GM18502 (cell line): ENCODE results near the gene MRC1.
"Not testable (repeated sequence)": the region's sequence is repeated elsewhere in the genome, so short reads cannot be mapped to it uniquely, and the experiment has no call there.

Source experiments
- ATAC-seq: cut with Tn5 transposase; IDR thresholded peaks from one replicate; pipeline ENCODE4 v1.9.1; 2021; ENCODE audit warnings: mild to moderate bottlenecking; ENCODE audit not compliant: unreplicated experiment, poor library complexity

Gene MRC1

DNA sequence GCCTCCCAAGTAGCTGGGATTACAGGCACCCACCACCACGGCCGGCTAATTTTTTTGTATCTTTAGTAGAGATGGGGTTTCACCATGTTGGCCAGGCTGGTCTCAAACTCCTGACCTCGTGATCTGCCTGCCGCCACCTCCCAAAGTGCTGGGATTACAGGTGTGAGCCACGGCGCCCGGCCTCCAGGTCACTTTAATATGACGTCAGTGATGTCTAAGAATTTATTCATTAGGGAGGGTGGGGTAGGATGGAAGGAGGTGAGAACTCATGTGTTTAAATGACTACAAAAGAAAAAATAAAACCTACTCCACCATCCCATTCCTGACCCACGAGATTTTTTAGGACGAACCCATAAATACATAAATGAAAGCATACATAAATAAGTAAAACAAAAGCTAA lies 145.2 kb downstream of the MRC1 start:
- not testable (repeated sequence) for ATAC-seq

DNA sequence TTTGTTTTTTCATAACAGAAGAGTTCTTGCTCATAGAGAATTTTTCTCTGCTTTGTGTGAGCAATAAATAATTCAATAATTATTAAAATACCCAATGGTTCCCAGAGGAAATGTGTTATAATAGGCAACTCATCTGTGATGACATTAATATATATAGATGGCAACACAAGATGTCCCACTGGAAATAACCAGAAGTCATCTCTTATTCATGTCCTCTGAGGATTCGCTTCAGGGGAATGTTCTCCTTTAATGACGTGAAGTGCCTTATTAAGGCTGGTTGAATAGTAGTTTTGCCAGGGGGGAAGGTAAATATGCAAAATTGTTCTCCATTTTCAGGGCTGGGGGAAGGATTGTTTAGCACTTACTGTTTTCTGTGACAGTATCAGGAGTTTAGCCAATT lies 145.7 kb downstream of the MRC1 start:
- ATAC-seq, result no peak

- ATAC-seq, result no peak
Observed at GRCh38 chr10:17958049-17958448, 148.9 kb downstream of the MRC1 start.

DNA sequence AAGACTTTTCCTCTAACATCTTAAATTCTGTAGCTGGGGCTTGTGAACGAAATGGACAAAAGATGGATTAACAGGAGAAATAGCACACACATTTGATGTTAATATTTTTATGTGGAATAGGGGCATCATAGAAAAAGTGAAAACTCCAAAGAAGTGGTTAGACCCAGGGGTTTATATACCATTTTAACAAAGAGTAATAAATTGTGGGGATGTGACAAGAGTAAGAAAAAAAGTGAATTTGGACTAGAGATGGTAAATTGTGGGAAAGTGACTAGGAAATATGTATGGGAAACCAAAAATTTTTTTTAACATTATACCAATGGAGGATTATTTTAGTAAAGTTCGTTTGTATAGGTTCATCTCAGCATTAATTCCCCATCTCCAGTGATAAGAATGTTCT lies 150.7 kb downstream of the MRC1 start:
- ATAC-seq, result no peak
